Neural cell (in vitro differentiated cells): Measurements from ENCODE around the gene SYCP2. TPM values are rescaled to one million over a fixed set of nuclear protein-coding genes. Genes with fewer than 3 reads are reported as not detected.

Experiments
- H2AFZ ChIP-seq: fragments of 200-600, 300-800 bp; sonication (generic), shearing (Covaris generic); 2 replicates; pipeline ENCODE4 v1.6.0; 2014; ENCODE audit warnings: low read depth, mild to moderate bottlenecking, antibody characterized with exemption, low read length, moderate library complexity
- H3F3A ChIP-seq: fragments of 200-600 bp; shearing (Covaris generic); 2 replicates; pipeline ENCODE4 v1.6.1; 2016; ENCODE audit warnings: mild to moderate bottlenecking, moderate library complexity, mixed read lengths, antibody characterized with exemption, low read length; ENCODE audit not compliant: insufficient read depth, poor library complexity, severe bottlenecking
- H3K27ac ChIP-seq: fragments of 200-600, 300-800 bp; sonication (generic), shearing (Covaris generic); 2 replicates; pipeline ENCODE4 v1.5.1; 2014; ENCODE audit warnings: mild to moderate bottlenecking, low read length, moderate library complexity
- H3K27me3 ChIP-seq: fragments of 300-800, 200-600 bp; sonication (generic), shearing (Covaris generic); 2 replicates; pipeline ENCODE4 v1.6.0; 2014; ENCODE audit warnings: mild to moderate bottlenecking, low read depth, low read length, moderate library complexity; ENCODE audit not compliant: insufficient read depth
- H3K36me3 ChIP-seq: fragments of 300-800, 200-600 bp; sonication (generic), shearing (Covaris generic); 2 replicates; pipeline ENCODE4 v1.5.1; 2014; ENCODE audit warnings: mild to moderate bottlenecking, antibody characterized with exemption, low read length, moderate library complexity; ENCODE audit not compliant: insufficient read depth
- H3K4me2 ChIP-seq: fragments of 300-800, 200-600 bp; sonication (generic), shearing (Covaris generic); 2 replicates; pipeline ENCODE4 v1.6.0; 2014; ENCODE audit warnings: mild to moderate bottlenecking, low read length
- H3K4me3 ChIP-seq: fragments of 300-800, 200-600 bp; sonication (generic), shearing (Covaris generic); 2 replicates; pipeline ENCODE4 v1.5.1; 2014; ENCODE audit warnings: mild to moderate bottlenecking, low read length, moderate library complexity
- H3K79me2 ChIP-seq: fragments of 200-600 bp; shearing (Covaris generic); replicated peaks from 2 replicates; pipeline ENCODE4 v1.6.0; 2014; ENCODE audit warnings: mild to moderate bottlenecking, low read length, moderate library complexity; ENCODE audit not compliant: insufficient read depth
- H3K9ac ChIP-seq: fragments of 300-800, 200-600 bp; sonication (generic), shearing (Covaris generic); 2 replicates; pipeline ENCODE4 v1.6.1; 2016; ENCODE audit warnings: mild to moderate bottlenecking, low read length, mixed read lengths
- H3K9me2 ChIP-seq: fragments of 200-600 bp; shearing (Covaris generic); 2 replicates; pipeline ENCODE4 v1.6.1; 2016; ENCODE audit warnings: mild to moderate bottlenecking, low read length, mixed read lengths; ENCODE audit not compliant: insufficient read depth
- H3K9me3 ChIP-seq: fragments of 200-600, 300-800 bp; sonication (generic), shearing (Covaris generic); 2 replicates; pipeline ENCODE4 v1.6.1; 2016; ENCODE audit warnings: mild to moderate bottlenecking, mixed run types, low read length, moderate library complexity, mixed read lengths
- H4K20me1 ChIP-seq: fragments of 200-600 bp; shearing (Covaris generic); 2 replicates; pipeline ENCODE4 v1.6.1; 2016; ENCODE audit warnings: mild to moderate bottlenecking, mixed run types; ENCODE audit not compliant: insufficient read depth
- EP300 ChIP-seq: fragments of 450-650 bp; conservative IDR thresholded peaks from 2 replicates; pipeline ENCODE4 v1.6.1; 2014; ENCODE audit warnings: antibody characterized with exemption, mild to moderate bottlenecking, moderate library complexity; ENCODE audit not compliant: poor library complexity, severe bottlenecking
- EZH2 ChIP-seq: fragments of 200-600, 300-800 bp; shearing (Covaris generic), sonication (generic); IDR thresholded peaks from 2 replicates; pipeline ENCODE4 v1.6.1; 2014; ENCODE audit warnings: antibody characterized with exemption, low read length, borderline replicate concordance, mild to moderate bottlenecking; ENCODE audit not compliant: insufficient read depth, poor library complexity, severe bottlenecking
- MXI1 ChIP-seq: fragments of 450-650 bp; conservative IDR thresholded peaks from 2 replicates; pipeline ENCODE4 v1.6.1; 2014; ENCODE audit warnings: antibody characterized with exemption, mild to moderate bottlenecking; ENCODE audit not compliant: poor library complexity, severe bottlenecking
- POLR2AphosphoS5 ChIP-seq: IDR thresholded peaks from 2 replicates; pipeline ENCODE4 v1.6.1; 2012
- RAD21 ChIP-seq: fragments of 450-650 bp; conservative IDR thresholded peaks from 2 replicates; pipeline ENCODE4 v1.6.1; 2014; ENCODE audit warnings: antibody characterized with exemption, mild to moderate bottlenecking, moderate library complexity
- REST ChIP-seq: IDR thresholded peaks from 2 replicates; pipeline ENCODE4 v1.6.1; 2012; ENCODE audit warnings: borderline replicate concordance
- SMC3 ChIP-seq: fragments of 450-650 bp; conservative IDR thresholded peaks from 2 replicates; pipeline ENCODE4 v1.6.1; 2014; ENCODE audit warnings: antibody characterized with exemption, mild to moderate bottlenecking, moderate library complexity; ENCODE audit not compliant: poor library complexity
- TAF1 ChIP-seq: IDR thresholded peaks from 2 replicates; pipeline ENCODE4 v1.6.1; 2012; ENCODE audit warnings: low read depth
- polyA plus RNA-seq: library from polyadenylated mRNA; depleted of rRNA; stranded (reverse); fragments of >200 nt; gene quantifications from 2 replicates; pipeline ENCODE4 v1.2.3, GENCODE V29; 2014
- TF ChIP-seq, protein P1 (sequence below): fragments of 450-650 bp; IDR thresholded peaks from 2 replicates; pipeline ENCODE4 v1.5.1; 2014; ENCODE audit warnings: antibody characterized with exemption, mild to moderate bottlenecking, moderate library complexity; ENCODE audit not compliant: poor library complexity, severe bottlenecking

The SYCP2 gene
- polyA plus RNA-seq, 1 donor from 2014 or later: 1.4 TPM

DNA sequence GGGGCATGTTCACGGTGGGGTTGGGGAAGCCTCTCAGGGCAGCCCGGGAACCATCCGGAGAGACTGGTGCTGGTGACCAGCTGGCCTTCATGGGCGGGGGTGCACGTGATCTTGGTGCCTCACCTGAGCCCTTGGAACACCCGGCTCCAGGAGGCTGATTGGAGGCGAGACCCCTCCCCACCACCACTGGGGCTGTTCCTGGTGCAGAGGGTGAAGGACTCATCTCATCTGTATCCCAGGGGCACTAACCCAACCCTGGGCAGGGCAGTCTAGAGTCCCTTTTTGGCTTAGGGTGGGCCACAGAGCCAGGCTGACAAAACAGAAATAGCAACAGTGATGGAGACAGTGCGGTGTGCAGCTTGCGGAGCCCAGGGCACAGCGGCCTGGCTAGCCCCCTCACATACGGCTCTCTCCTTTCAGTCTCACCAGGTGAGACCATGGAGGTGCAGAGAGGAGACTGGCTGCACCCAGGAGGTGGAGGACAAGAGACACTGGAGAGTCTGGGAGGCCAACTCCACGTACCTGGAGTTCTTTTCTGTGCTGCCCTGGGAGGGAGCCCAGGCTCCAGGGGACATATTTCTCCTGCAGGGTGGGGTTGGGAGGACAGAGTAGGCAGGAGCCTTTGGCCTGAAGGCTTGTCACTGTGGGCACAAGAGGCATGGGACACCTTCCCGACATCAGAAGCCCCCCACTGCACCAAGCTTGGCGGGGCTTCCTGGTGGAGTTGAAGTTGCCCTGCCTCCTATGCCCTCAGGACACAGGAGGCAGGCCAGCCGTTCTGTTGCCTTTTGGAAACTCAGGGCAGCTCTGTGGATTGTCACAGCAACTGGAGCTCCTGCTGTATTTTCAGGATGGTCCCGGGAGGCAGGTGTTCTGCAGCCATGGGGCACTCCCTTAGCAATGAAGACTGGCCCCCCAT lies 106.0 kb downstream of the SYCP2 start:
- no peak overlapping the region for H3K4me2 ChIP-seq
- no peaks in the 10 kb centered on the region for H4K20me1 ChIP-seq
- H3K79me2 ChIP-seq: no peaks in the 10 kb centered on the region
- no peaks in the 10 kb centered on the region for H3K9me3 ChIP-seq
- H3K27me3 ChIP-seq: no peaks in the 10 kb centered on the region
- no peak overlapping the region for H2AFZ ChIP-seq
- no peaks in the 10 kb centered on the region for H3F3A ChIP-seq
- H3K4me3 ChIP-seq: no peak overlapping the region
- H3K9ac ChIP-seq: no peak overlapping the region
- H3K9me2 ChIP-seq: no peaks in the 10 kb centered on the region
- TF ChIP-seq REST (no peak), EZH2 (no peak), RAD21 (no peak), EP300 (no peak), SMC3 (no peak), MXI1 (no peak), TAF1 (no peak), POLR2AphosphoS5 (no peak)
- TF ChIP-seq, protein P1, sequence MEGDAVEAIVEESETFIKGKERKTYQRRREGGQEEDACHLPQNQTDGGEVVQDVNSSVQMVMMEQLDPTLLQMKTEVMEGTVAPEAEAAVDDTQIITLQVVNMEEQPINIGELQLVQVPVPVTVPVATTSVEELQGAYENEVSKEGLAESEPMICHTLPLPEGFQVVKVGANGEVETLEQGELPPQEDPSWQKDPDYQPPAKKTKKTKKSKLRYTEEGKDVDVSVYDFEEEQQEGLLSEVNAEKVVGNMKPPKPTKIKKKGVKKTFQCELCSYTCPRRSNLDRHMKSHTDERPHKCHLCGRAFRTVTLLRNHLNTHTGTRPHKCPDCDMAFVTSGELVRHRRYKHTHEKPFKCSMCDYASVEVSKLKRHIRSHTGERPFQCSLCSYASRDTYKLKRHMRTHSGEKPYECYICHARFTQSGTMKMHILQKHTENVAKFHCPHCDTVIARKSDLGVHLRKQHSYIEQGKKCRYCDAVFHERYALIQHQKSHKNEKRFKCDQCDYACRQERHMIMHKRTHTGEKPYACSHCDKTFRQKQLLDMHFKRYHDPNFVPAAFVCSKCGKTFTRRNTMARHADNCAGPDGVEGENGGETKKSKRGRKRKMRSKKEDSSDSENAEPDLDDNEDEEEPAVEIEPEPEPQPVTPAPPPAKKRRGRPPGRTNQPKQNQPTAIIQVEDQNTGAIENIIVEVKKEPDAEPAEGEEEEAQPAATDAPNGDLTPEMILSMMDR: no peak
- no peak overlapping the region for H3K27ac ChIP-seq
- no peaks in the 10 kb centered on the region for H3K36me3 ChIP-seq

DNA sequence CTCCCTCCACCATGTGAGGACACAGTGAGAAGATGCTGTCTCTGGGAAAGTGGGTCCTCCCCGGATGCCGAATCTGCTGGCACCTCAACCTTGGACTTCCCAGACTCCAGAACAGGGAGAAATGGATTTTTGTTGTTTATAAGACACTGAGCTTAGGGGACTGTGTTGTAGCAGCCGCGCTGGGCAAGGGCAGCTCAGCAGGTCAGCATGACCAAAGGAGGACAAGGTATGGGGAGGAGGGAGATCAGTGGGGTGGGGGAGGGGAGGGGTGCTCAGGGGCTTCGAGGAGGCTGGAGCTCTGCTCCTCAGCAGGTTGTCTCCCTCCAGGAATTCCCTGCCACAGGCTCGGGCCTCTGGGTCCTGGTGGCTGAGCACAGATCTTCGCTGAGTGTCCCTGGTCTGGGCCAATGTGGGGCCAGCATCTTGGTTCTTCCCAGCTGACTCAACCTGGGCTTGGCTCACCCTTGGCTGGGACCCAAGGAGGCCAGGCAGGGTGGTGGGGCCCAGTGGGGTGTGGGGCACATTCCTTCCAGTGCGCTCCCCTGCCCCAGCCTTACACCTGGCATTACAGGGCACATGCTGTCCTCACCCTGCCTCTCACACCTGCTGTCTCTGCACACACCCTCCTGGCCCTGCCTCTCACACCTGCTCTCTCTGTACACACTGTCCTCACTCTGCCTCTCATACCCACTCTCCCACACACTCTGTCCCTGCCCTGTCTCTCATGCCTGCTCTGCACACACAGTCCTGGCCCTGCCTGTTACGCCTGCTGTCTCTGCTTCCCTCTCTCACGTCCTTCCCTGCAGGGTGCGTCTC lies 107.3 kb downstream of the SYCP2 start:
- Histone ChIP-seq H3K79me2 (no peaks in the 10 kb centered on the region), H3K9me3 (no peaks in the 10 kb centered on the region), H2AFZ (no peak overlapping the region), H3F3A (no peaks in the 10 kb centered on the region), H4K20me1 (no peaks in the 10 kb centered on the region), H3K36me3 (no peaks in the 10 kb centered on the region), H3K4me3 (no peak overlapping the region), H3K27ac (no peak overlapping the region), H3K9ac (no peak overlapping the region), H3K4me2 (no peak overlapping the region), H3K9me2 (no peaks in the 10 kb centered on the region), H3K27me3 (no peaks in the 10 kb centered on the region)
- TF ChIP-seq SMC3 (no peak), MXI1 (no peak), RAD21 (no peak), POLR2AphosphoS5 (no peak), EP300 (no peak)
